A549 (cell line): ENCODE measurements around the gene SEPTIN10.

Source experiments
- CTCF ChIP-seq: fragments of >200 bp; sonication (Bioruptor Twin); formaldehyde crosslinking; IDR thresholded peaks from 3 replicates; pipeline ENCODE4 v1.5.1; 2016
- EHMT2 ChIP-seq: fragments of 200-600 bp; sonication (generic); IDR thresholded peaks from 2 replicates; pipeline ENCODE4 v1.6.1; 2016; ENCODE audit warnings: antibody characterized with exemption, low read depth, mild to moderate bottlenecking, moderate library complexity
- EP300 ChIP-seq, 2 experiments: fragments of >200 bp; sonication (Bioruptor Twin); formaldehyde crosslinking; IDR thresholded peaks; 2 replicates in 1 of 2; 3 replicates in 1 of 2; pipeline ENCODE4 v1.6.1; 2016 to 2017
- MYC ChIP-seq: IDR thresholded peaks from 2 replicates; pipeline ENCODE4 v1.6.1; 2012; ENCODE audit warnings: mild to moderate bottlenecking, inconsistent platforms, low read length, improper control_type of control experiment, borderline replicate concordance
- TP53 ChIP-seq: fragments of 250-450 bp; sonication (Bioruptor Pico); IDR thresholded peaks from 2 replicates; pipeline ENCODE4 v1.5.0; 2021; ENCODE audit warnings: mild to moderate bottlenecking, moderate library complexity

- no peak for TF ChIP-seq CTCF
- no peak for TF ChIP-seq EHMT2
- no peak for TF ChIP-seq MYC
- TF ChIP-seq TP53 (CRISPR knock-in tag), result no peak
- no peak for TF ChIP-seq EP300 (IDR thresholded peaks at IDR 0.05)
Measured at GRCh38 chr2:109615637-109616144, 1.9 kb upstream of the SEPTIN10 start.
